Measurements from ENCODE around the gene WHRN. TPM values are rescaled to one million over a fixed set of nuclear protein-coding genes. Genes with fewer than 3 reads are reported as not detected.

WHRN gene
- total and polyA plus RNA-seq, 2 donors (not counting 1 experiment from before 2014, with no cell fraction given): 19.4 to 95.7 TPM

GRCh38 chr9:114529285-114529684 lies 24.0 kb upstream of the WHRN start:
- Histone ChIP-seq H3K9me3 (ENCODE audit: control extremely low read depth in 1 of 3, control insufficient read depth in 2 of 3, insufficient read depth in 1 of 3, low read length in 2 of 3) (no peaks in the 10 kb centered on the region), H3K79me2 (ENCODE audit: control insufficient read depth, insufficient read depth, low read length) (no peaks in the 10 kb centered on the region), H2AFZ (ENCODE audit: insufficient read depth, low read depth, low read length, poor library complexity, severe bottlenecking) (no peak overlapping the region), H3K27me3 (replicated peaks in 1 of 4; ENCODE audit: control extremely low read depth in 1 of 4, control insufficient read depth in 3 of 4, insufficient read depth in 4 of 4, low read length in 3 of 4) (no peaks in the 10 kb centered on the region), H3K4me1 (ENCODE audit: control insufficient read depth in 2 of 2, insufficient read depth in 2 of 2, low read length in 2 of 2) (no peaks in the 10 kb centered on the region), H3K27ac (ENCODE audit: low read length in 2 of 2) (no peak overlapping the region), H4K20me1 (ENCODE audit: control insufficient read depth, insufficient read depth, low read length, poor library complexity, severe bottlenecking) (no peaks in the 10 kb centered on the region), H3K36me3 (replicated peaks in 1 of 2; ENCODE audit: control extremely low read depth in 1 of 2, control insufficient read depth in 1 of 2, extremely low read depth in 1 of 2, insufficient read depth in 2 of 2, low read length in 1 of 2) (no peaks in the 10 kb centered on the region), H3K4me3 (ENCODE audit: control extremely low read depth in 1 of 5, extremely low read depth in 1 of 5, insufficient read depth in 1 of 5, low read depth in 2 of 5, low read length in 4 of 5) (no peak overlapping the region), H3K9ac (ENCODE audit: low read length) (no peak overlapping the region), H3K4me2 (replicated peaks; ENCODE audit: low read depth, low read length, poor library complexity, severe bottlenecking) (no peak overlapping the region)
- Mint-ChIP-seq H3K4me3 (no peak overlapping the region), H3K9me3 (ENCODE audit: insufficient read depth) (no peaks in the 10 kb centered on the region), H3K4me1 (no peaks in the 10 kb centered on the region), H3K27me3 (peaks cover 8% of the 10 kb centered on the region), H3K27ac (no peak overlapping the region)
- intact Hi-C loops (cut with micrococcal nuclease): no loop called here
- DNase-seq: no peak
- POLR2A ChIA-PET: no interaction called here
- no peak for ATAC-seq (ENCODE audit: low read depth)
- WGBS (ENCODE audit: insufficient coverage): 90% methylated on average over 5 of the region's 6 CpGs
- CTCF ChIA-PET: interaction anchor here (0.9 to 1.4 kb wide), 5 partner anchors 9 to 125 kb away, joined by 3 to 5 read pairs (median 3); no protein-coding TSS in a partner anchor
- TF ChIP-seq EZH2 (IDR thresholded peaks at IDR 0.05; ENCODE audit: borderline replicate concordance, insufficient read depth, low read depth, low read length, poor library complexity, severe bottlenecking): no peak
- TF ChIP-seq CTCF (IDR thresholded peaks at IDR 0.05): no peak

- Histone ChIP-seq H3K79me2 (ENCODE audit: control insufficient read depth, insufficient read depth, low read length) (no peaks in the 10 kb centered on the region), H3K9ac (ENCODE audit: low read length) (no peak overlapping the region), H3K9me3 (ENCODE audit: control extremely low read depth in 1 of 3, control insufficient read depth in 2 of 3, insufficient read depth in 1 of 3, low read length in 2 of 3) (no peaks in the 10 kb centered on the region), H3K4me3 (ENCODE audit: control extremely low read depth in 1 of 5, extremely low read depth in 1 of 5, insufficient read depth in 1 of 5, low read depth in 2 of 5, low read length in 4 of 5) (no peak overlapping the region), H3K4me1 (ENCODE audit: control insufficient read depth in 2 of 2, insufficient read depth in 2 of 2, low read length in 2 of 2) (no peaks in the 10 kb centered on the region), H3K36me3 (replicated peaks in 1 of 2; ENCODE audit: control extremely low read depth in 1 of 2, control insufficient read depth in 1 of 2, extremely low read depth in 1 of 2, insufficient read depth in 2 of 2, low read length in 1 of 2) (no peaks in the 10 kb centered on the region), H3K4me2 (replicated peaks; ENCODE audit: low read depth, low read length, poor library complexity, severe bottlenecking) (no peak overlapping the region), H4K20me1 (ENCODE audit: control insufficient read depth, insufficient read depth, low read length, poor library complexity, severe bottlenecking) (no peaks in the 10 kb centered on the region), H3K27ac (ENCODE audit: low read length in 2 of 2) (no peak overlapping the region), H2AFZ (ENCODE audit: insufficient read depth, low read depth, low read length, poor library complexity, severe bottlenecking) (no peak overlapping the region), H3K27me3 (replicated peaks in 1 of 4; ENCODE audit: control extremely low read depth in 1 of 4, control insufficient read depth in 3 of 4, insufficient read depth in 4 of 4, low read length in 3 of 4) (peaks cover 0 to 5% (median 0%) of the 10 kb centered on the region in 4 experiments)
- Mint-ChIP-seq H3K27ac (no peak overlapping the region), H3K9me3 (ENCODE audit: insufficient read depth) (no peaks in the 10 kb centered on the region), H3K4me1 (no peaks in the 10 kb centered on the region), H3K27me3 (peaks cover 14% of the 10 kb centered on the region), H3K4me3 (no peak overlapping the region)
- POLR2A ChIA-PET: no interaction called here
- DNase-seq: no peak
- no CpG with 5 or more reads among the region's 2 CpGs for WGBS (ENCODE audit: insufficient coverage)
- no peak for ATAC-seq (ENCODE audit: low read depth)
- TF ChIP-seq EZH2 (IDR thresholded peaks at IDR 0.05; ENCODE audit: borderline replicate concordance, insufficient read depth, low read depth, low read length, poor library complexity, severe bottlenecking): no peak
- TF ChIP-seq CTCF (IDR thresholded peaks at IDR 0.05): no peak
- CTCF ChIA-PET: interaction anchor here (1.0 to 2.2 kb wide), 3 partner anchors 11 to 127 kb away, joined by 3 to 7 read pairs (median 4); no protein-coding TSS in a partner anchor
- intact Hi-C loops (cut with micrococcal nuclease): no loop called here
These were observed 21.5 kb upstream of the WHRN start for GRCh38 chr9:114526807-114527206.
